Posterior vena cava (tissue), 2 donors: ENCODE measurements around the gene XAB2. TPM values are rescaled to one million over a fixed set of nuclear protein-coding genes. Genes with fewer than 3 reads are reported as not detected.
"Not testable (repeated sequence)": the region's sequence is repeated elsewhere in the genome, so short reads cannot be mapped to it uniquely, and the experiment has no call there.

Source experiments
- DNase-seq: peaks from one replicate; pipeline ENCODE4 v3.0.0-alpha.2; 2020; ENCODE audit warnings: low spot score
- intact Hi-C, 2 donors: fragments of 100-400 bp; cut with DNase I; formaldehyde crosslinking; loops; one replicate each; pipeline versions ENCODE4 v1.14.1 to v1.14.2; 2022 to 2023
- microRNA-seq, 2 donors: library from miRNA; unstranded; fragments of <30 nt; microRNA quantifications; one replicate each; pipeline ENCODE4 v1.2.0, GENCODE V29; 2020 to 2021; ENCODE audit warnings: borderline microRNAs expressed in 2 of 2
- total RNA-seq, 2 donors: library from RNA; stranded (reverse); fragmentation: NEBNext Ultra II Directional; extraction: Animal tissue kit (Norgen Biotek cat#: 25700); gene quantifications; one replicate each; pipeline ENCODE4 v1.2.1, GENCODE V29; 2021
- donor health status: DM: yes; HTN: yes; CAD: no.
- donor health status: DM: yes; HTN: yes; CAD: no.

The XAB2 gene
- total RNA-seq, 2 donors from 2014 or later = 19.4 to 23.0 TPM

DNA sequence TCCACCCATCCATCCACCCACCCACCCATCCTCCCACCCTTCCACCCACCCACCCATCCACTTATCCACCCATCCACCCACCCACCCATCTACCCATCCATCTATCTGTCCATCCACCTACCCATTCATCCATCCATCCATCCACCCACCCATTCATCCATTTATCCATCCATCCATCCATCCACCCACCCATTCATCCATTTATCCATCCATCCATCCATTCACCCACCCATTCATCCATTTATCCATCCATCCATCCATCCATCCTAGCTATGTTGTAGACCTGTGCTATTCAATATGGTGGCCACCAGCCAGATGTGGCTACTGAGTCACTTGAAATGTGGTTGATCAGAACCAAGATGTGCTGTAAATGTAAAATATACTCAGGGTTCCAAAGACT lies 28.6 kb downstream of the XAB2 start:
- intact Hi-C loops = no loop called here
- no peak for DNase-seq

DNA sequence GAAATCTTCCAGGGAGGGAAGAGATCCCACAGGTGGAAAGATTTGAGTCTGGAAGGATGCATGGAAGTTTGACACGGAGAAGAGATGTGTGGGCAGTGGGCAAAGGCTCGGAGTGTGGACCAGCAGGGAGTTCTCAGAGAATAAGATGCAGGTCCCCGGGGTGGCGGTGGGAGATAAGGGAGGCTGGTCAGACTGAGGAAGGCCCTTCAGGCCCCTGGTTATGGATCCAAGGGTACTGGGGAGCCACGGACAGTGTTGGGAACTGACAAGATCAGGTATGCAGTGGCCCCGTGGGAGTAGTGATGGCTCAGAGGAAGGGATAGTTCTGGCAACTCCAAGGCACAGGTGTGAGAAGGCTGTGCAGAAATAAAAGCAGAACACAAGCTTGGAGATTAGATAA lies 31.2 kb downstream of the XAB2 start:
- intact Hi-C loops = no loop called here
- DNase-seq = no peak

DNA sequence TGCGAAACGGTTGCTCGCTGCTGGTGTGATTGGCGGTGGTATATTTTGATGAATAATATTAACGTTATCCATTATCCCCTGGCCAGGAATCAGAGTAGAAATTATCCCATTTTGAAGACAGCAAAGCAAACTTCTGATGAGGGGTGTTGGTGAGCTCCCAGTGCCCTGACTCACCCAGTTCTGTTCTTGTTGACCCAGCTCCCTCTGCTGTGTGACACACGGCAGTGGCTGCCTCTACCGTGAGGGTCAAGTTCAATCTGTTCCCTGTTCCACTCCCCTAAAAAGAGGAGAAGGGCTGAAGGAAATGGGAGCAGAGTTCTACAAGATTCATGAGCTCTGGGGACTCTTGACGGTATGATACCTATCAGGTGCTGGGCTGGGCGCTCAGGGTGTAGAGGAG lies 31.7 kb downstream of the XAB2 start:
- no peak for DNase-seq
- intact Hi-C loops = no loop called here

DNA sequence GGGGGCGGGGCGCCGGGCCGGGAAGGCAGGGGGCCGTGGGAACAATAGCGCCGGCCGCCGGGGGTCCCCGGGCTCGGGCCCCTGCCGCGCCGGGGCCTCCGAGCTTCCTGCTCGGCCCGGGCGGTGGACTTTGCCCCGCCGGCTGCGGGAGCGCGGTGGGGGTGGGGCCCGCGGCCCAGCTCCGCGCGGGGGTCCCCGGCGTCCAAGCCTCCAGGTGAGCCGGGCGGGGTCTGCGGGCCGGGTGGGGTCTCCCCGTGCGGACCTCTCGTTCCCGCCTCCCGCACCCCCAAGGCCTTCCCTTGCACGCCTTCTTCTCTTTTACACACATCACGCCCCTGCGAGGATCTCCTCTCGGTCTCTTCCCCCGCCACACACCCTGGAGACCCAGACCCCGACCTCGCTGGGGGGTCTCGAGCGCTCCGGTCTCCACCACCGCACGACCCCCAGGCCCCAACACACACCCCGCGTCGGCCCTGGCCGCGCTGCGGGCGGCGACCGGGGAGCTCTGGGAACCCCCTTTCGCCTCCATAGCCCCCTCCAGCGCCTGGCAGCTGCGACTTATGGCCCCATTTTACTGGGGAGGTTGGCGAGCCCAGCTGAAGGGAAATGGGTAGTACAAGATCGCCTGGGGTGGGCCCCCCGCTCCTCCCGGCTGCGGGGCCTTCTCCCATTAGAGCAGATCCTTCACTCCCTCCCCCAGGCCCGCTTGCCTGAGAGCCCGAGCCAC lies 33.0 kb downstream of the XAB2 start:
- DNase-seq = no peak
- intact Hi-C loops = no loop called here

DNA sequence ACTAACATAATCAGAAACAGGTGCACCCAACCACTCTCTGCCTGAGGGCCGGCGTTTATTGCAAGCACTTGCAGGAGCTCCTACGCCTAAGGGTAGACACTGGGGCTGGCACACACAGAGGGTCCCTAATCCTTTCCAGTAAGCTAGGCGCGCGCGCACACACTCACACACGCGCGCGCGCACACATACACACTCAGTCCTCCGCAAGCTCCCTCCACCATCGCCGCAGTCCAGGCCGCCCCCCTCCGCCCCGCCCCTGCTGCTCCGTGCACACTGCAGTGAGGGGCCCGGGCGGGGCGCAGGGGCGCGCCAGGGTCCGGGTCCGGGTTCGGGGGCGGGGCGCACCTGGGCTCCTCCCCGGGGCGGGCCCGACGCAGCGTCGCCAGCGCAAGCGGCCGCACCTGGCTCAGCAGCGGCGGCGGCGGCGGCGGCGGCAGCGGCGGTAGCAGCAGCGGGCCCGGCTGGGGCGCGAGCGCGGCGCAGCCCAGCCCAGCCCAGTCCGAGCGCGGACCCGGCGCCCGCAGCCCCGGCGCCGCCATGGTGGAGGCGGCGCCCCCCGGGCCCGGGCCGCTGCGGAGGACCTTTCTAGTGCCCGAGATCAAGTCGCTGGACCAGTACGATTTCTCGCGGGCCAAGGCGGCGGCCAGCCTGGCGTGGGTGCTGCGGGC lies 33.7 kb downstream of the XAB2 start, which contains the start of gene CAMSAP3:
CAMSAP3 (plus strand) TSS at position 398 of the 668 bp plus-strand sequence; CDS start at position 538, 140 bp downstream.
- DNase-seq = no peak
- intact Hi-C loops = no loop called here

DNA sequence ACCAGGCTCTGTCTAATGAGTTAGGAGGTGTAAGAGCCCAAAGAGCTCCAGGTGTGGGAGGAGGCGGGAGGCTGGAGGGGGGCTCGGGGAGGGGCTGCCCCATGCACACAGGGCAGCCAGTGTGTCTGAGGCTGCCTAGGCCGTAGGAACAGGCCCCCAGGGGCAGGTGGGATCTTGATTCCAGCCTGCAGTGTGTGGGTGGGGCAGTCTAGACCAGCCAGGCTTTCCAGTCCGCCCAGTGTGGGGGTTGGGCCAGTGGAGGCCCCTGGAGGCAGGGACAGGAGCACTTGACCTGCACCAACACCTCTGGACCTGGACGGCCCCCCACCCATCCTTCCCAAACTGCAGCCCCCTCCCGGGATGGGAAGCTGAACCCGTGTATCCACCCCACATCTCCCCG lies 39.1 kb downstream of the XAB2 start:
- intact Hi-C loops = no loop called here
- DNase-seq = no peak

DNA sequence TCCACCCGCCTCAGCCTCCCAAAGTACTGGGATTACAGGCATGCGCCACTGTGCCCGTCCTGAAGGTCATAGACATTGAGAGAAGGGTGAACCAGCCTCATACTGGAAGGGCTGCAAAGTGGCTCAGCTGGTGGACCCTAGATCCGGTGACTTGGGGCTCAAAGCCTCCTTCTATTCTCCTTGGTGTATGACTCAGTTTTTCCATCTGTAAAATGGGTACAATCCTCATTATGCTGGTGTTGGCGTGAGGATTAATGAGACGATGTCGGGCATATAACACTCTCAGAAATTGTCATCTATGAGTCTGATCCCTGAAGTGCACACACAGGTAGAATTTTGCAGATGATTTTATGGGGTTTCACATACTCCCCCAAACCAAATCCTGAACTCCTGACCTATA lies 39.5 kb downstream of the XAB2 start:
- intact Hi-C loops = no loop called here
- no peak for DNase-seq

DNA sequence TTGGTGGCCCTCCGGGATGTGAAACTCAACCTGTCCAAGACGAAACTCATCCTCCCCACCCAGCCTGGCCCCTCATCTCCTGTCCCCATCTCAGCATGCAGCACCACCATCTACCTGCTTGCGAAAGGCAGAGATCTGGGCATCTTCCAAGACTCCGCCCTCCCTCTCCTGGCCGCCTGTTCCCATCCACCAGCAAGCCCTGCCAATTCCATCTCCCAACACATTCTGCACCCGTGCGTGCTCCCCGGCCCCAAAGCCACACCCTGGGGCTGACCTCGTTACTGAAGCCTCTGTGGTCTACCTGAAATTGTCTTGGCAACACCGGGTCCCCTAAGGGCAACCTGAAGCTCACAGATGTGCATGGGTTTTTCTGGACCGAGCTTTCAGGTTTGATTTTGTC lies 46.9 kb downstream of the XAB2 start:
- no peak for DNase-seq
- intact Hi-C loops = no loop called here

DNA sequence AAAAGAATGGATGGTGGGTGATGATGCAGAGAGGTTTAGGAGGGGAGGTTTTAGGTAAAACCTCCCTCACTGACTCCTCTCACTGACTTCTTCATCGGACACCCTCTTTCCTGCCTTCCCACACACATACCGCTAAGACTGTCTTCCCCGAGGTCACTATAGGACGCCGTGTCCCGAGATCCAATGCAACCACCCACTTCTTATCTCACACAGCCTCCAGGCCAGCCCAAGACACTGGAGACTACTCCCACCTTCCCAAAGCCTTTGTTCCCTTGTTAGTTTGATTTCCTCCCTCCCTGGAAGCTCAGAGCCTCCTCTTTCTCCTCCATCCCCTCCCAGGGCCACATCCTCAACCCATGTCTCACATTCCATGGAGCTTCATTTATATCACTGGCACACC lies 50.2 kb downstream of the XAB2 start:
- no peak for DNase-seq
- intact Hi-C loops = no loop called here

DNA sequence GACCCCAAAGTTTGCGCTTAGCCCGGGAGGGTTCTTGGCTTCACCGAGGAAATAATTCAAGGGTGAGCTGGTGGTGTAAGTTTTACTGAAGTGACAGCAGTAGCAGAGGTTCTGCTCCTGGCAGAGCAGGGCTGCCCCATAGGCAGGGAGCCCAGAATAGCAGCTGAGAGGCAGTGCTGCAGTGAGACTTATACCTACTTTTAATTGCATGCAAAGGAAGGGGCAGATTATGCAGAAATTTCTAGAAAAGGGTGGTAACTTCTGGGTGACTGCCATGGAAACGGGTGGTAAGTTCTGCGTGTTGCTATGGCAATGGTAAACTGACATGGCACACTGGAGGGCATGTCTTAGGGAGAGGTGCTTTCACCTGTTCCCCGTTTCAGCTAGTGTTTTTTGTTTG lies 51.2 kb downstream of the XAB2 start:
- DNase-seq = no peak

DNA sequence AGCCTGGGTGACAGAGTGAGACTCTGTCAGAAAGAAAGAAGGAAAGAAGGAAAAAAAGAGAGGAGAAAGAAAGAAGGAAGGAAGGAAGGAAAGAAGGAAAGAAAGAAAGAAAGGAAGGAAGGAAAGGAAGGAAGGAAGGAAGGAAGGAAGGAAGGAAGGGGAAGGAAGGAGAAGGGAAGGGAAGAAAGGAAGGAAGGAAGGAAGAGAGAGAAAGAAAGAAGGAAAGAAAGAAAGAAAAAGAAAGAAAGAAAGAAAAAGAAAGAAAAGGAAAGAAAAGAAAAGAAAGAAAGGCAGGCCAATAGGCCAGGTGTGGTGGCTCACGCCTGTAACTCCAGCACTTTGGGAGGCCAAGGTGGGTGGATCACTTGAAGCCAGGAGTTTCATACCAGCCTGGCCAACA lies 51.9 kb downstream of the XAB2 start:
- DNase-seq, intact Hi-C loops: not testable (repeated sequence)

More for the DNA sequence above, 51.2 kb downstream of the XAB2 start:
- intact Hi-C loops = no loop called here

DNA sequence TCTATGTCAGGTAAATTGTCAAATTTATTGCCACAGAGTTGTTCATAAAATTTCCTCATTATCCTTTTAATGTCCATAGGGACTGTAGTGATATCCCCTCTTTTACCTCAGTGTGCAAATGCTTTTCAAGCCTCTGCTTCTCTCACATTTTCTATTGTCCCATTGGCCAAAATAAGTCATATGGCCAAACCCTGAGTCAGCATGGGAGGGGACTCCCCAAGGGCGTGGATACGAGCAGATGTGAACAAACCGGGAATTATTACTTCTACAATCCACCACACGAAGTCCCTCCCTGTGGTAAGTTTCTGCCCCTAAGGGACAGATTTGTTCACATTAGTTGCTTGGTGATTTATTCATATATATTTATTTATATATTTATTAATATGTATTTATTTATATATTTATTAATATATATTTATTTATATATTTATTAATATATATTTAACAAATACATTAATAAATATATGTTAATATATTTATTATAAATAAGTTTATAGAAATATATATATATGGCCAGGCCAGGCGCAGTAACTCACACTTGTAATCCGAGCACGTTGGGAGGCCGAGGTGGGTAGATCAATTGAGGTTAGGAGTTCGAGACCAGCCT lies 53.8 kb downstream of the XAB2 start:
- no peak for DNase-seq
- intact Hi-C loops = no loop called here

DNA sequence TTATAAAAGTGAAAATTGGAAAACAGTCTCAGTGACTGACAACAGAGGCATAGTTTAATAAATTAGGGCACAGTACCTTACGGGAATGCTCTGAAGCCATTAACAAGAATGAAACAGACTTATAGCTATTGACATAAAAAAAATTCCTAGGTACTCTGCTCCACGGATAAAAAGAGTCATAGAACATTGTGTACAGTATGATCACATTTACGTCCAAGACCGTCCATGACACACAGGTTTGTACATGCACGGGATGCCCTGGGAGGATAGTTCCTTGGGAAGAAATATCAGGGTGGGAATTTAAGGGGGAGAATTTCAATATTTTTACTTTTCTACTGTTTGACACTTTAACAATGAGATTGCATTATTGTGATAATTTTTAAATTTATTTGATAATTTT lies 58.6 kb downstream of the XAB2 start:
- DNase-seq = no peak
- intact Hi-C loops = no loop called here

Small RNAs within 50 kb of the gene (microRNA-seq; reads per million reads assigned to microRNA genes)
- gene MIR6792 = 0 reads per million in 2 donors

Other genes starting within 250 kb of the XAB2 start
- 1 to 10 TPM; 2.7 to 4.1 TPM for gene PEX11G, start 140.5 kb downstream of the XAB2 start, total RNA-seq
- 10 to 100 TPM; 52.3 to 55.0 TPM for gene ZNF358, start 113.4 kb downstream of the XAB2 start, total RNA-seq
- gene MCOLN1, start 106.9 kb downstream of the XAB2 start, total RNA-seq = 10 to 100 TPM; 23.1 to 26.1 TPM
- 10 to 100 TPM; 78.0 to 79.3 TPM for gene PNPLA6, start 93.8 kb downstream of the XAB2 start, total RNA-seq
- not detected for gene CAMSAP3, start 33.7 kb downstream of the XAB2 start, total RNA-seq
- 10 to 100 TPM; 65.8 TPM for gene PET100, start 248 bp upstream of the XAB2 start, total RNA-seq
- not detected for gene PCP2, start 4.2 kb upstream of the XAB2 start, total RNA-seq
- gene STXBP2, start 7.6 kb upstream of the XAB2 start, total RNA-seq = 10 to 100 TPM; 22.5 to 32.4 TPM
- gene RETN, start 39.5 kb upstream of the XAB2 start, total RNA-seq = 1 to 10 TPM; 1.2 to 2.9 TPM
- 1 to 10 TPM; 2.2 to 3.0 TPM for gene MCEMP1, start 47.5 kb upstream of the XAB2 start, total RNA-seq
- gene TRAPPC5, start 51.3 kb upstream of the XAB2 start, total RNA-seq = 10 to 100 TPM; 71.9 to 83.5 TPM
- under 1 TPM; 0.23 to 0.71 TPM for gene FCER2, start 72.6 kb upstream of the XAB2 start, total RNA-seq
- gene CLEC4G, start 102.6 kb upstream of the XAB2 start, total RNA-seq = 1 to 10 TPM; 2.2 to 6.6 TPM
- gene CD209, start 118.0 kb upstream of the XAB2 start, total RNA-seq = 10 to 100 TPM; 13.4 to 23.0 TPM
- gene CLEC4M, start 133.7 kb upstream of the XAB2 start, total RNA-seq = under 1 TPM in 1 of 2 donors, not detected in 1; 0.38 TPM
- 10 to 100 TPM; 14.9 to 16.0 TPM for gene EVI5L, start 200.7 kb upstream of the XAB2 start, total RNA-seq
- gene PRR36, start 244.8 kb upstream of the XAB2 start, total RNA-seq = under 1 TPM; 0.09 to 0.14 TPM